A673 (cell line): ENCODE data around the gene RELCH.

ENCODE experiments used
- CTCF ChIP-seq: fragments of 300-800, 200-600 bp; sonication (generic); conservative IDR thresholded peaks from 2 replicates; pipeline ENCODE4 v1.5.1; 2017; ENCODE audit warnings: low read depth, mild to moderate bottlenecking, antibody characterized with exemption, low read length, moderate library complexity, mixed read lengths
- EZH2 ChIP-seq: fragments of 200-600 bp; sonication (generic); IDR thresholded peaks from 2 replicates; pipeline ENCODE4 v1.6.1; 2017; ENCODE audit warnings: borderline replicate concordance, low read depth, mild to moderate bottlenecking, mixed read lengths, antibody characterized with exemption, low read length; ENCODE audit not compliant: poor library complexity, severe bottlenecking

DNA sequence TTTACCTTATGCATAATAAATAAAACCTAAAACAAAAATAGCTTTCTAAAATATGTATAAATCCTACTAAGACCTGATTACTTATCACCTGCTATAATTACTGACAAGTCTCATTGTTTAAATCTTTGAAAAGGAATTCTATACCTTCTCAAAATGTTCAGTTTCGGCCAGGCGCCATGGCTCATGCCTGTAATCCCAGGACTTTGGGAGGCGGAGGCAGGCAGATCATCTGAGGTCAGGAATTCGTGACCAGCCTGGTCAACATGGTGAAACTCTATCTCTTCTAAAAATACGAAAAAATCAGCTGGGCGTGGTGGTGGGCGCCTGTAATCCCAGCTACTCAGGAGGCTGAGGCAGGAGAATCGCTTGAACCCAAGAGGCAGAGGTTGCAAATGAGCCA is 58.1 kb downstream of the RELCH start:
- TF ChIP-seq CTCF: no peak
- no peak for TF ChIP-seq EZH2
